ACC112 (cell line): ENCODE results near the gene MYL9.
"Not testable (repeated sequence)": the region's sequence is repeated elsewhere in the genome, so short reads cannot be mapped to it uniquely, and the experiment has no call there.

Experiments
- H2AFZ ChIP-seq: fragments of 200-600 bp; sonication (generic); one replicate; pipeline ENCODE4 v1.6.0; 2017; ENCODE audit warnings: antibody characterized with exemption, low read length; ENCODE audit not compliant: unreplicated experiment
- H3K27ac ChIP-seq: fragments of 200-600 bp; sonication (generic); 2 replicates; pipeline ENCODE4 v1.5.1; 2014; ENCODE audit warnings: low read depth, mild to moderate bottlenecking, antibody characterized with exemption, low read length, moderate library complexity
- H3K27me3 ChIP-seq: fragments of 200-600 bp; sonication (generic); 2 replicates; pipeline ENCODE4 v1.6.1; 2014; ENCODE audit warnings: mild to moderate bottlenecking, antibody characterized with exemption, low read length, moderate library complexity, mixed read lengths; ENCODE audit not compliant: insufficient read depth
- H3K36me3 ChIP-seq: fragments of 200-600 bp; sonication (generic); 2 replicates; pipeline ENCODE4 v1.6.1; 2016; ENCODE audit warnings: mild to moderate bottlenecking, antibody characterized with exemption, low read length, moderate library complexity, mixed read lengths; ENCODE audit not compliant: insufficient read depth
- H3K4me1 ChIP-seq: fragments of 200-600 bp; sonication (generic); one replicate; pipeline ENCODE4 v1.6.1; 2016; ENCODE audit warnings: low read length, mixed read lengths; ENCODE audit not compliant: insufficient read depth, unreplicated experiment, control insufficient read depth
- H3K4me3 ChIP-seq: fragments of 200-600 bp; sonication (generic); 2 replicates; pipeline ENCODE4 v1.5.1; 2014; ENCODE audit warnings: mild to moderate bottlenecking, low read depth, low read length
- H3K79me2 ChIP-seq: fragments of 200-600 bp; sonication (generic); one replicate; pipeline ENCODE4 v1.6.0; 2016; ENCODE audit warnings: low read length; ENCODE audit not compliant: control insufficient read depth, unreplicated experiment, insufficient read depth

MYL9 gene

GRCh38 chr20:36549942-36550789, 8.8 kb downstream of the MYL9 start:
- no peak overlapping the region for H3K27ac ChIP-seq
- no peak overlapping the region for H3K4me3 ChIP-seq
- no peak overlapping the region for H2AFZ ChIP-seq
- H3K27me3 ChIP-seq: no peaks in the 10 kb centered on the region
- H3K36me3 ChIP-seq: peaks cover 15% of the 10 kb centered on the region; the same call in 1 of the 2 replicates
- H3K4me1 ChIP-seq: no peaks in the 10 kb centered on the region
- no peaks in the 10 kb centered on the region for H3K79me2 ChIP-seq

DNA sequence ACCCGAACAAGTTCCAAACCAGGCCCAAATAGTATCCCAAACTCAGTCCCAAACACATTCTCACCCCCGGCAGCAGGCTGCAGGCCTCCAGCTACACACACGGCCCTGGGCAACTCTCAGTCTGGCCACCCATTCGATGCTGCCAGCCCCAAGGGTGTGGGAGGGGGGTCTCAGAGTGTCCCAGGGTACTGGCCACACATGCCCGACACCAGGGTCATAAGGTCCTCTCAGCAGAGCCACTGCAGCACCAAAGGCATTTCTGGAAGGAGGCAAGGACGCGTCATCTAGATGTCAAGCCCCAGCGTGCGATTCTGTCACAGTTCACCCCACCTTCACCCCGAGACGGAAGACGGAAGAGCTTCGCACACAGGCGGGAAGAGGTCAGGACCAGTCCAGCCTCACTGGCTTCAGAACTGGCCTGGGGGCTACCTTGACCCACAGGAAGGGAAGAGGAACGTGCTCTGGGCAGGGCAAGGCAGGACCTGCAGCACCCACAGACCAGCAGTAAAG, 9.5 kb downstream of the MYL9 start:
- H2AFZ ChIP-seq: no peak overlapping the region
- no peaks in the 10 kb centered on the region for H3K4me1 ChIP-seq
- no peak overlapping the region for H3K27ac ChIP-seq
- no peaks in the 10 kb centered on the region for H3K79me2 ChIP-seq
- no peaks in the 10 kb centered on the region for H3K27me3 ChIP-seq
- peaks cover 15% of the 10 kb centered on the region; the same call in 1 of the 2 replicates for H3K36me3 ChIP-seq
- no peak overlapping the region for H3K4me3 ChIP-seq

GRCh38 chr20:36555248-36555647, 13.9 kb downstream of the MYL9 start:
- H2AFZ ChIP-seq: no peak overlapping the region
- no peaks in the 10 kb centered on the region for H3K4me1 ChIP-seq
- H3K27ac ChIP-seq: no peak overlapping the region
- no peaks in the 10 kb centered on the region for H3K79me2 ChIP-seq
- H3K36me3 ChIP-seq: no peaks in the 10 kb centered on the region
- no peaks in the 10 kb centered on the region for H3K27me3 ChIP-seq
- no peak overlapping the region for H3K4me3 ChIP-seq

GRCh38 chr20:36562724-36563123, 21.4 kb downstream of the MYL9 start:
- H3K4me1 ChIP-seq: no peaks in the 10 kb centered on the region
- H3K4me3 ChIP-seq: no peak overlapping the region
- no peaks in the 10 kb centered on the region for H3K79me2 ChIP-seq
- H3K27ac ChIP-seq: no peak overlapping the region
- H3K27me3 ChIP-seq: no peaks in the 10 kb centered on the region
- H3K36me3 ChIP-seq: 0 out of 2 replicates have a peak, but pooled peaks cover 3% of the 10 kb centered on the region
- H2AFZ ChIP-seq: no peak overlapping the region

DNA sequence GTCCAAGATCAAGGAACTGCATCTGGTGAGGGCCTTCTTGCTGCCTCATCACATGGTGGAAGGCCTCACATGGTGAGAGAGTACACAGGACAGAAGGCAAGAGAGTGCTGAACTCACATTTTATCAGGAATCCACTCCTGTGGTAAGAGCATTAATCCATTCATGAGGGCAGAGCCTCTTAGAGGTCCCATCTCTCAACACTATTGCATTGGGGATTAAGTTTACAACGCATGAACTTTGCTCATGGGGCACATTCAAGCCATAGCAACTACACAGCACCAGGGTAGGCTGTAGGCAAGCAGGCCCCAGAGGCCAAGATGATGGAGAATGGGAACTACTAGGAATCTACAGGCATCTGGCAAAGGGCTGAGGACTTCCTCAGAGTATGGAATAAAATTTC, 22.1 kb downstream of the MYL9 start:
- no peaks in the 10 kb centered on the region for H3K79me2 ChIP-seq
- no peak overlapping the region for H3K27ac ChIP-seq
- H3K4me3 ChIP-seq: no peak overlapping the region
- H3K27me3 ChIP-seq: no peaks in the 10 kb centered on the region
- H3K36me3 ChIP-seq: 0 out of 2 replicates have a peak, but pooled peaks cover 3% of the 10 kb centered on the region
- no peaks in the 10 kb centered on the region for H3K4me1 ChIP-seq
- H2AFZ ChIP-seq: no peak overlapping the region

GRCh38 chr20:36564078-36564725, 22.9 kb downstream of the MYL9 start:
- H2AFZ ChIP-seq, H3K4me3 ChIP-seq, H3K27me3 ChIP-seq: not testable (repeated sequence)

DNA sequence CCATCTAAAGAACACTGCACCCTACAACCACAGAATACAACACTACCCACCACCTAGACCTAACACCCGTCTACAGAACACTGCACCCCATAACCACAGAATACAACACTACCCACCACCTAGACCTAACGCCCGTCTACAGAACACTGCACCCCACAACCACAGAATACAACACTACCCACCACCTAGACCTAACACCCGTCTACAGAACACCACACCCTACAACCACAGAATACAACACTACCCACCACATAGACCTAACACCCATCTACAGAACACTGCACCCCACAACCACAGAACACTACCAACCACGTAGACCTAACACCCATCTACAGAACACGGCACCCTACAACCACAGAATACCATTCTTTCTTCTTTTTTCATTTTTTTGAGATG, 23.4 kb downstream of the MYL9 start:
- not testable (repeated sequence) for H3K36me3 ChIP-seq, H3K4me3 ChIP-seq, H3K27ac ChIP-seq, H3K27me3 ChIP-seq, H2AFZ ChIP-seq, H3K79me2 ChIP-seq, H3K4me1 ChIP-seq

More at GRCh38 chr20:36564078-36564725, 22.9 kb downstream of the MYL9 start:
- not testable (repeated sequence) for H3K4me1 ChIP-seq, H3K36me3 ChIP-seq, H3K27ac ChIP-seq, H3K79me2 ChIP-seq

DNA sequence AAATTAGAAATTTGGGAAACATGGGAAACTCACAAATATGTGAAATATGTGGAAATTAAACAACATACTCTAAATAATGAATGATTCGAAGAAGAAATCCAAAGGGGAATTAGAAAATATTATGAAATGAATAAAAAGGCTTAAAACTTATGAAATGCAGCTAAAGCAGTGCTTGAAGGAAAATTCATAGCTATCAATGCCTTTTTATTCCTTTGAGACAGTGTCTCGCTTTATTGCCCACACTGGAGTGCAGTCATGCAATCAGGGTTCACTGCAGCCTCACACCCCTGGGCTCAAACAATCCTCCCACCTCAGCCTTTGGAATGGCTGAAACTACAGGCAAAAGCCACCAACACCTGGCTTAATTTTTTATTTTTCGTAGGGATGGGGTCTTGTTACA, 24.2 kb downstream of the MYL9 start:
- Histone ChIP-seq H3K27ac (no peak overlapping the region), H3K4me3 (no peak overlapping the region), H3K4me1 (no peaks in the 10 kb centered on the region), H3K36me3 (0 out of 2 replicates have a peak, but pooled peaks cover 3% of the 10 kb centered on the region), H3K79me2 (no peaks in the 10 kb centered on the region), H2AFZ (no peak overlapping the region), H3K27me3 (no peaks in the 10 kb centered on the region)

DNA sequence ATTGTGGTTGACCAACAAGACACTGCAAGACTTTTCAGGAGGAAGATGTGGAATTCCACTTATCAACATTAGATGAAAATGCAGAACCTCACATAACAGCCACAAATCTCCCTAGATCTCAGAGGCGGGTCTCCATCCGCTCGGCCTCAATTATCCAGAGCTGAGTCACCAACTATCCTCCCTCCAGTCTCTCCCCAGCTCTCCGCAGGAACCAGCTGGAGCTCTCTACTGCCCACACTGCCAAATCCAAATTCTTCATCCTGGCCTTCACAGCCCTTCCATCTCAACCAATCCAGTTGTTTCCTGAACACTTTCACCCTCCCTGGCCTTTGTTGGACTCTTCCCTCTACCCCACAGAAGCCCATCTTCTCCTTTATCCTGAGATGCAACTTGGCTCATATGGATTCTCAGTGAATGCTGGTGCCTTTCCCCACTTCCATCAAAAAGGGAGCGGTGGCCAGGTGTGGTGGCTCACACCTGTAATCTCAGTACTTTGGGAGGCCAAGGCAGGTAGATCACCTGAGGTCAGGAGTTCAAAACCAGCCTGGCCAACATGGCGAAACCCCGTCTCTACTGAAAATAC, 28.6 kb downstream of the MYL9 start:
- H3K79me2 ChIP-seq: no peaks in the 10 kb centered on the region
- peaks cover 4% of the 10 kb centered on the region for H3K4me1 ChIP-seq
- no peak overlapping the region for H3K4me3 ChIP-seq
- H3K27ac ChIP-seq: no peak overlapping the region
- H2AFZ ChIP-seq: no peak overlapping the region
- 0 out of 2 replicates have a peak, but pooled peaks cover 3% of the 10 kb centered on the region for H3K36me3 ChIP-seq
- H3K27me3 ChIP-seq: no peaks in the 10 kb centered on the region

- no peak overlapping the region for H2AFZ ChIP-seq
- H3K27me3 ChIP-seq: no peaks in the 10 kb centered on the region
- peaks cover 4% of the 10 kb centered on the region for H3K4me1 ChIP-seq
- H3K79me2 ChIP-seq: peaks cover 9% of the 10 kb centered on the region
- H3K36me3 ChIP-seq: no peaks in the 10 kb centered on the region
- no peak overlapping the region for H3K27ac ChIP-seq
- H3K4me3 ChIP-seq: peak overlapping the region; percentile 85; the same call in 1 of the 2 replicates
These were observed 30.5 kb downstream of the MYL9 start for GRCh38 chr20:36571564-36572504.
